ENCODE measurements around the gene KIF3A.

The KIF3A gene

DNA sequence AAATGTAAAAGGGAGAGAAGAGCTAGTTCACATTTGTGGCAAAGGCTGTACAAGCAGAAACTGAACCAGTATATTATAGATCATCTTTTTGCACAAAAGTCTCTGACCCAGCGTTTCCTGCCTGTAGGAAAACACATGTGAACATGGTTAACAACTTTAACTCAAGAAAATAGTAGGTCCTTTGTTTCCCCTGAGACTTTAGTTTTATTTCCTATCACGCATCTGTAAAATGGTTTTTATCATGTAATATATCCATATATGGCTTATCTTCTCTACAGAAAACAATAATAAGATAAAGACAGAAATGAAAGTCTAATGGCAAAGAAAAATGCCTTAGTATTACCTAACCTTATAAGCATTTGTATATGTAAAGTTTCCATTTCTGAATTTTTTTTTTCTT, 2.7 kb downstream of the KIF3A start:
- no peak for TF ChIP-seq ZFX (IDR thresholded peaks at IDR 0.05)
- TF ChIP-seq, protein P1, sequence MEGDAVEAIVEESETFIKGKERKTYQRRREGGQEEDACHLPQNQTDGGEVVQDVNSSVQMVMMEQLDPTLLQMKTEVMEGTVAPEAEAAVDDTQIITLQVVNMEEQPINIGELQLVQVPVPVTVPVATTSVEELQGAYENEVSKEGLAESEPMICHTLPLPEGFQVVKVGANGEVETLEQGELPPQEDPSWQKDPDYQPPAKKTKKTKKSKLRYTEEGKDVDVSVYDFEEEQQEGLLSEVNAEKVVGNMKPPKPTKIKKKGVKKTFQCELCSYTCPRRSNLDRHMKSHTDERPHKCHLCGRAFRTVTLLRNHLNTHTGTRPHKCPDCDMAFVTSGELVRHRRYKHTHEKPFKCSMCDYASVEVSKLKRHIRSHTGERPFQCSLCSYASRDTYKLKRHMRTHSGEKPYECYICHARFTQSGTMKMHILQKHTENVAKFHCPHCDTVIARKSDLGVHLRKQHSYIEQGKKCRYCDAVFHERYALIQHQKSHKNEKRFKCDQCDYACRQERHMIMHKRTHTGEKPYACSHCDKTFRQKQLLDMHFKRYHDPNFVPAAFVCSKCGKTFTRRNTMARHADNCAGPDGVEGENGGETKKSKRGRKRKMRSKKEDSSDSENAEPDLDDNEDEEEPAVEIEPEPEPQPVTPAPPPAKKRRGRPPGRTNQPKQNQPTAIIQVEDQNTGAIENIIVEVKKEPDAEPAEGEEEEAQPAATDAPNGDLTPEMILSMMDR (conservative IDR thresholded peaks at IDR 0.05) = no peak
- no peak overlapping the region for H3K27ac ChIP-seq

DNA sequence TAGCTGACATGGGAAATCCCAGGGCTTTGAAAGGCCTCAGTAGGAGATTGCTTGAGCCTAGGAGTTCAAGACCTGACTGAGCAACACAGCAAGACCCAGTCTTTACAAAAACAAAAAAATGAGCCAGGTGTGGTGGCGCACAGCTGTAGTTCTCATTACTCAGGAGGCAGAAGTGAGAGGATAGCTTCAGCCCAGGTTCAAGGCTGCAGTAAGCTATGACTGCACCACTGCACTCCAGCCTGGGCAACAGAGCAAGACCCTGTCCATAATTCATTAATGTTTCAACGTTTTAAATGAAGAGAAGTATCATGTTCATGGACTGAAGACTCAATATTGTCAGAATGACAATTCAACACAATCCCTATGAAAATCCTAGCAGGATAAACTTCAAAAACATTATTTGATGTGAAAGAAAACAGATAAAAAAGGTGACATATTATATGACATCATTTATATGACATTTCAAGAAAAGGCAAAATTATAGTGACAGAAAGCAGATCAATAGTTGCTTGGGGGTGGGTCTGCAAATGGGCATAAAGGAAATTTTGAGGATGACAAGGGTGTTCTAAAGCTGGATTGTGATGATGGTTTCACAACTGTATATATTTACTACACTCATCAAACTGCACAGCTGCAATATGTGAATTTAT, 3.7 kb downstream of the KIF3A start:
- H3K27ac ChIP-seq = no peak overlapping the region
- TF ChIP-seq ZFX (IDR thresholded peaks at IDR 0.05) = no peak
- TF ChIP-seq, protein P1 (conservative IDR thresholded peaks at IDR 0.05) = no peak

DNA sequence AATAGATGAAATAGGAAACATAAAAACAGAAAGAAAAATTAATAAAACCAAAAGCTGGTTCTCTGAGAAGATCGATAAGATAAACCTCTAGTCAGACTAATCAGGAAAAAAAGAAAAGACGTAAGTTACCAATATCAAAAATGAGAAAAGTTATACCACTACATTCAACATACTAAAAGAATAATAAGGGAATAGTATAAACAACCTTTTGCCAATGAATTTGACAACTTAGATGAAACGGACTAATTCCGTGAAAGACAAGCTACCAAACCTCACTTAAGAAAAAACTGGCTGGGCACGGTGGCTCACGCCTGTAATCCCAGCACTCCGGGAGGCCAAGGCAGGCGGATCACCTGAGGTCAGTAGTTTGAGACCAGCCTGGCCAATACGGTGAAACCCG, 7.5 kb downstream of the KIF3A start:
- no peak overlapping the region for H3K27ac ChIP-seq
- TF ChIP-seq ZFX (IDR thresholded peaks at IDR 0.05) = no peak

DNA sequence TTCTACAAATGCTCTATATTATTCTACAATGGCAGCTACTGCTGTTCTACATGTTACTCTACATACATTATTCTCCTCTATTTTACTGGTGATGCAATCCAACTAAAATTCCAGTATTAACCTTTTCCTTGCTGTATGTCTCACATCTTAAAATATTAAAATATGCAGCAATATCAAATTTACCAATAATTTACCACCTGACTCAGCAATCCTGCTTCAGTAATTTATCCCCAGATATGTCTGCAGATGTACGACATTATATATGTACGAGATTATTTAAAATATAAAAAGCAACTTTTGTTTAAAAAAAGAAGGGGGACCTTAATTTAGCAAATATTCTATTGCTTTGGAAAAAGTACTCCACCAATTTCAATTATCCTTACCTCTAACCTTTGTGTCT, 11.6 kb downstream of the KIF3A start:
- TF ChIP-seq, protein P1 (conservative IDR thresholded peaks at IDR 0.05) = no peak
- no peak for TF ChIP-seq ZFX (IDR thresholded peaks at IDR 0.05)
- no peak overlapping the region for H3K27ac ChIP-seq

DNA sequence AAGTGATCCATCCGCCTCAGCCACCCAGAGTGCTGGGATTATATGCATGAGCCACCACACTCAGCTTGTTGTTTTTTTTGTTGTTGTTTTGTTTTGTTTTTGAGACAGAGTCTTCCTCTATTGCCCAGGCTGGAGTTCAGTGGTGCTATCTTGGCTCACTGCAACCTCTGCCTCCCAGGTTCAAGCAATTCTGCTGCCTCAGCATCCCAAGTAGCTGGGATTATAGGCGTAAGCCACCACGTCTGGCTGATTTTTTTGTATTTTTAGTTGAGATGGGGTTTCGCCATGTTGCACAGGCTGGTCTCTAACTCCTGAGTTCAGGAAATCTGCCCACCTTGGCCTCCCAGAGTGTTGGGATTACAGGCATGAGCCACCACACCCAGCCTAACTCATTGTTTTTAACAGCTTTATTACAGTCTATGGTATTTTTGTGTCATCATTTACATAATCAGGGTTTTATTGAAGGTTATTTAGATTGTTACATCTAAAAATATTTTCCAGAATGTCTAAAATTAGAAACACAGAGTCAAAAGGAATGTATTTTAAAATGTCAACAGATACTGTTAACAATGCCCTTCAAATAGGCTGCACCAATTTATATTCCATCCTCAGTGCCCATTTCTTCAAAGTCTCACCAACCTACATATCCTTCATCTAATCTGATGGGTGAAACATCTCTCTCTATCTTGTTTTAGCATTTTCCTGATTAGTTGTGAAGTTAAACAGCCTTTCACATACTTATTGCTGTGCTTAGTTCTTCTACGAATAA, 18.6 kb downstream of the KIF3A start:
- no peak overlapping the region for H3K27ac ChIP-seq
- TF ChIP-seq, protein P1 (conservative IDR thresholded peaks at IDR 0.05) = no peak
- TF ChIP-seq ZFX (IDR thresholded peaks at IDR 0.05) = no peak

DNA sequence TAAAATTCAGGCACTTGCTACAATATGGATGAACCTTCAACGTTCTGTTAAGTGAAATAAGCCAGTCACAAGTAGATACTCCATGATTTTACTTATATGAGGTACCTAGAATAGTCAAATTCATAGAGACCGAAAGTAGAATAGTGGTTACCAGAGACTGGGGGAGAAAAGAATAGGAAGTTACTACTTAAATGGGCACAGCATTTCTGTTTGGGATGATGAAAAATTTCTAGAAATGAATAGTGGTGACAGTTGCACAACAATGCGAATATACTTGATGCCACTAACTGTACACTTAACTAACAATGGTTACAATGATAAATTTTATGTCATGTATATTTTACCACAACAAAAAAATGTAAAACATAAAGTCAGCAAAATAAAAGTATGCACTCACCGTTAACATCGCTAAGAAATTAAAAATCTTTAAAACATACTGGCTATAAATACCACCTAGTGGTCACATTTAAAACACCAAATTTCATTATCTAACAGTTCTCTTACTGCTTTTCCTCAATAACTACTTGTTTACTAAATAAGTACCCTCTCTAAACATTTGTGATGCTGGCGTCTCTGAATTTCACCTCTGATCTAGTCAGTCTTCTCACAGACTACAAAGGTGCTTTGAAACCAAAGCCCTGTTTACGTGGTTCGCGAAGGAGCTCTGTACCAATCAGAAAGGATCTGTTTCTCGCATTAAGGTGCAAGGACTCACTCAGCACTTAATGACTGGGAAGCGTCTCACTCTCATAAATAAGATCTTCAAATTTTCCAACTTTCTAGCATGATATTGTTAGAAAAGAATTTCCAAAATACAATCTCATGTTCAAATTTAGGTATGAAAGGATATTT, 22.7 kb downstream of the KIF3A start:
- no peak overlapping the region for H3K27ac ChIP-seq
- TF ChIP-seq, protein P1 (conservative IDR thresholded peaks at IDR 0.05) = peak; percentile 70
- TF ChIP-seq ZFX (IDR thresholded peaks at IDR 0.05) = no peak

DNA sequence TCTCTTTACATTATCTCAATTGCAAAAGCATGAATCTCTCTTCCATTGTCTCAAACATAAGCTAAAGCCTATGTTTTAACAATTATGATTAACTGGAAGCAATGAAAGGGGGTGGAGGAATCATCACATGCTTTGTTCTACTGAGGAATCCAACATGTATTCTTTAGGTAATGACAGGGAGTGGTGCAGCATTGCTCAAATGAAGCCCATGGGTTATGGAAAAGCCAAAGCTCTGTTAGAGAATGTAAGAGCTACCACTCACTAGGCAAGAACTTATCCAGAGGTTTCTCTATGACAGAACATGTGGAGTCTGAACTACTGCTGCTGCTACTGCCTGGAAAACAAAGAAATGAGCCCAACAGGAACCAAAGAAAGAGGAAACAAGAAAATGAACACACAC, 28.7 kb downstream of the KIF3A start:
- no peak for TF ChIP-seq ZFX (IDR thresholded peaks at IDR 0.05)
- TF ChIP-seq, protein P1 (conservative IDR thresholded peaks at IDR 0.05) = no peak
- H3K27ac ChIP-seq = no peak overlapping the region
